HG03066 (cell line): ENCODE results near the gene ZNF385B.

Experiments
- ATAC-seq: cut with Tn5 transposase; IDR thresholded peaks from one replicate; pipeline ENCODE4 v1.9.1; 2021; ENCODE audit warnings: low read depth; ENCODE audit not compliant: unreplicated experiment

ZNF385B gene

DNA sequence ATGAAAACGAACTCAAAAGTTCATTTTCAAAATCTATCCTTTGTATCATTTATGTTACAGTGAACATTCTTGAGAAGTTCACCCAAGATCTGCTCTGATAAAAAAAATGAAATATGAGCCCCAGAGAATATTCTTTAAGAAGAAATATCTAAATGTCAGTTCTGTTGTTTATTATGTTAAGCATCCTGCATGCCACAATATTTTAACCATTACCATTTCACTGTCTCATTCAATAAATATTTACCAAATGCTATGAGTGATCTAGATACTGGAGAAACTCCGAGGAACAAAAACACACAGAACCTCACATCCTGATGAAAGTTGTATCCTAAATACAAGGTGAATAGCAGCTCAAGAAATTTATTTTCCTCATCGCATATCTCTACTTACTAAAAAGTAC, 170.2 kb downstream of the ZNF385B start:
- no peak for ATAC-seq

GRCh38 chr2:179686718-179687342, 174.6 kb downstream of the ZNF385B start:
- no peak for ATAC-seq

- ATAC-seq = no peak
These were observed 175.3 kb downstream of the ZNF385B start for GRCh38 chr2:179686069-179686468.

DNA sequence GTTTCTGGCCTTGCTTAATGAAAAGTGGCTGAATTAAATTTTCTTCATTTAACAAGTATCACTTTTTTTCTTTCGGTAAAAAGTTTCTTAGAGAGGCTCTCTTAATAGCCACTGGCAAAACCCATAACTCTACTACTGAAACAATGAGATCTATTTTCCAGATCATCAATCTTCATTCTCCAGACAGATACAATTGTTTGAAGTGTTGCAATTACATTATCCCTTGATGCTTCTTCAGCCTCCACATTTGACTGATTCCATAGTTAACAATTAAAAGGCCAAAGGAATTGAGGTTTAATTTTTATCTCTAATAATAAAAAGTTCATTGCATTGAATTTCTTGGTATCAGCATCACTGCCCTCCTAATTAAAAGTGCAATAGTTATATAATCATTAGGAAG, 176.3 kb downstream of the ZNF385B start:
- ATAC-seq = no peak

DNA sequence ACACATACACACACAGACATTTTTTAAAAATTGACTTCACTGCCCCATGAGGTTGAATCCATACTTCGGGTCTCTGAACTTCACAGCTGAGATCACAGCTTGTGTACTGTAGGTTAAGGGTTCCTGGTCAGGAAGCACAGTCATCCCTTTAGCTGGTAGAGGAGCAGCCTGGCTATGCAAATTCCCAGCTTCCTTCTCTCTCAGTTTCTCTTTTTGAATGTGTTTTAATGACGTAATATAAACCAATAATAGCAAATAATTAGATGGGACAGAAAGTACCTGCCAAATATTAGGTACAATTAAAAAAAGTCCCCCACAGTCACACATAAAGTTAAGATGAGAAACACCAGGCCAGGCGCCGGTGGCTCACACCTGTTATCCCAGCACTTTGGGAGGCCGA, 178.7 kb downstream of the ZNF385B start:
- no peak for ATAC-seq

GRCh38 chr2:179677746-179678505, 183.5 kb downstream of the ZNF385B start:
- no peak for ATAC-seq

DNA sequence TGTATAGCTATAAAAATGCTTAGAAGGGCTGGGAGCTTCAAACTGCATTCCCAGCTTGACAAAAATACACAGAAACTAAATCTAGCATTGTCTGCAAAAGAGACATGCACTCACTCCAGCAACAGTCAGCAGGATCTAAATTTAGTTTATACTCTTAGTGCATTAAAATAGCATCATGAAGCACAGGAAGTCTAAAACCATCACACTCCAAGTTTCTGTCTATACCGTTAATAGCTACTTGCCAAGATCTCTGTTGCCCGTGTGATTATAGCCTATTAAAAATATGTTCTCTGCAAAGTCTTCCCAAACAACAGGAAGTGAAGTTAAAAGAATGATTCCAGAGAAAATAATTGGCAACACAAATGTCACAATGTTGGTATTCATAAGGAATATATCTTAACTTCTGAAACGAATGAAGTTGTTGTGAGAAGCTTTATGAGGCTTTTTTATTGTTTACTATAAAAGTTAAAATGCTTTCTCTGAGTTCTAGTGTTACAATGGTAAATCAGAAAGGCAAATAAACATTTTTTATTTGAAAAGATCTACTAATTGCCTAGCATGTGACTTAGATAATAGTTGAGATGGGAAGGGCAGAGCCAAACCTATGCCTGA, 184.2 kb downstream of the ZNF385B start:
- no peak for ATAC-seq

GRCh38 chr2:179675435-179675834, 186.0 kb downstream of the ZNF385B start:
- ATAC-seq = no peak

- ATAC-seq = no peak
These were observed 190.1 kb downstream of the ZNF385B start for GRCh38 chr2:179671043-179671981.

- ATAC-seq = no peak
These were observed 192.2 kb downstream of the ZNF385B start for GRCh38 chr2:179669196-179669595.

GRCh38 chr2:179664972-179665812, 196.2 kb downstream of the ZNF385B start:
- no peak for ATAC-seq

DNA sequence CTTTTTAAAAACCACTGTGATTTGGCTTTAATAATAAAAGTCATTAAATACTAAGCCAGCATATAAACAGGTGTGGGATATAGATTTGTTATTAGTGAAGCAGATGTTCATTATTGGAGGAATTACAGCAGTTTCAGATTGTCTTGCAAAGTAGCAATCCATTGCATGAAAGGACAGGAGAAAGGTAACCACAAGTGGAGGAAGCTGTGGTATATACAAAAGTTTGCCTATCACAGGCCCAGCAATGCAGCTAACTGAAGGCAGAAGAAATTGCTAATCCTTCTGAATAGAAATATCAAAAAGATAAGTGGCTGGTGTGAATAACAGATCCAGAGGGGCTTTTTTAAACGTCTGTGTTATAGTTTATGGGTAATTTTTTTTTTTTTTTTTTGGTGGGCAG, 199.4 kb downstream of the ZNF385B start:
- ATAC-seq = no peak

DNA sequence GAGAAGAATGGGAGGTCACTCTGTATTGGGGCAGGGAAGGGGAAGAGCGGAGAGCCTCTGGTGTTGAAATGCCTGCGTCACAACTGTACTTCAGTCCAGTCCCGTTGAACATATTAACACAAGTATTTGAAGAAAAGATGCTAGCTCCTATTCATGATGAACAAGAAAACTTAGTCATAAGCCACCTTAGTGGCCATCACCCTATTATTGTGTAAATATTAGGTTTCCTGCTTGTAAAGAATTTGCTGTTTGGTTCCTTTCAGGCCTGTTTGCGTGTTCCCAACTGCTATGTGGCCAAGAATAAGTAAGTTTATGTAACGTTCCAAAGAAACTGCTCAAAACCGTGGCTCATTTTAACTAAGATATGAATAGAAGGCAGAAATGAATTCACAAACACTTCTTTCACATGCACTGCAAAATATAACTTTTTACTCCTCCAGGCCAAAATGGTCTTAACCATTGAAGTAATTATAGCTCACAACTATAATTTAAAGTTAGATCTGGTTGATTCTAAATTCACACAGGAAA, 204.3 kb downstream of the ZNF385B start:
- no peak for ATAC-seq

GRCh38 chr2:179655627-179656026, 205.8 kb downstream of the ZNF385B start:
- no peak for ATAC-seq

- no peak for ATAC-seq
These were observed 206.6 kb downstream of the ZNF385B start for GRCh38 chr2:179654806-179655205.

DNA sequence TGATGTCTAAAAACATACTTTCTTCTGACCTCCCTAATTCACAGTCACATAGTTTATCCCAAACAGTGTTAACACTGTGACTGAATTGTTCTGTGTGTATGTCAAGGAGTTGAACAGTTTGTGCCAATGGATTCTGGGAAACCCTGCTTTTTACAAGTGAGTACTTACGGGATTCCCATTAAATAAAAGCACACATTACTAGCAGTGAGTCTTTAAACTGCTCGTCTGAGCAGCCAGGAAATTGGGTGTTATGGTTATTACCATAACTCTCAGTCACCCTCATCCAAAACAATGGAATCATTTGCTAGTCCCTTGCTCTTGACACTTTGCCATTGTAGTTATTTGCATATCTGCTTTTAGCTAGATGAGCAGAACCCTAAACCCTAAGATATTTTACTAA, 209.1 kb downstream of the ZNF385B start:
- ATAC-seq = no peak

DNA sequence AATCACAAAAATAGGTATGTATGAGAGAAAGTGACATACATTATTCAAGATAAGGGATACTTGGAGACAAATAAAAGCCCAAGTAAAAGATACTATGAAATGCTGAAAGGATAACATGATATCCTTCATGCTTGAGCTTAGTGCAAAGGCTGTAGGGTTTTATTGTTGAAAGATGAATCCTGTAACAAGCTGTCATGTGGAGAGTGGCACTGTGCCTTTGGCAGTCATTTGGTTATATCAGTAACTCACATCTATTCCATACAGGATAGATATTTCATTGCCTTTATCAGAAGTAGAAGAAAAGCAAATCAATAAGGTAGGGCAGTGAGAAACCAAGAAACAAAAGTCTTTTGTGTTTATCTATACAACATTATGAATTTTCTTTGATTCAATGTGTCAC, 211.0 kb downstream of the ZNF385B start:
- ATAC-seq = no peak

DNA sequence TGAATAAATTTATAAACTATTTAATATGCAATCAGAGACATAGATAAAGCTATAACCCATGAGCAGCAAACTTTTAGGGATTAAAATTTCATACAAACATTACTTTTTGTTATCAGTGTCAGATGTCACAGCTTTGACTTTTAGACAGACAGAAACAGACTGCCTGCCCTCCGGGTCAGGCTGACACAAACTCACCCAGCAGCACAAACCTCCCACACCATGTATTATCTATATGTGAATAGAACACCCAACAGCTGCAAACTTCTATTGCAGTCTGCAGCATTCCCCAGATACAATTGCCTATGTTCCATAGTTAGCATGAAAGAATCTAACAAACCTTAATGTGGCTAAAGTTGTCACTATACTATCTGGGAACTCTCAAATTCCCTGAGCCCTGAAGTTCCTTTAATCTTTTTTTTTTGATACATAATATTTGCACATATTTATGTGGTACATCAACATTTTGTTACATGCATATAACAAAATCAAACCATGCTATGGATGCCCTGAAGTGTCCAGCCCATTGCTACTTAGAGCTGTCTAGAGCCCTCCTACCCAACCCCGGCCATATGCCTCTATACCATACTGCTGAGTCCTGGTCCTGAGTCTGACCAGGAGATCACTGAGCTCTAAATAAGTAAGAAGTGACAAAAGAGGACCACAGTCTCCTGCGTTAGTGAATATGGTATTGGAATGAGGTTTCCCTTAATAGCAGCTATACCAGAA, 214.4 kb downstream of the ZNF385B start:
- no peak for ATAC-seq

GRCh38 chr2:179646173-179646769, 215.1 kb downstream of the ZNF385B start:
- ATAC-seq = no peak
